Measurements from ENCODE around the gene MT1B. TPM values are rescaled to one million over a fixed set of nuclear protein-coding genes. Genes with fewer than 3 reads are reported as not detected.

The MT1B gene
- total and polyA plus RNA-seq, 2 of the 13 experiments (the other 11 are each of a cell fraction or from before 2014, with no cell fraction given) = 0.89 TPM; not detected in 1

- peak; percentile 87 for TF ChIP-seq ZNF687 (CRISPR knock-in tag; IDR thresholded peaks at IDR 0.05)
- TF ChIP-seq NCOA1 (CRISPR knock-in tag; IDR thresholded peaks at IDR 0.05) = no peak
- TF ChIP-seq POGZ (CRISPR knock-in tag; IDR thresholded peaks at IDR 0.05) = no peak
- no peak for TF ChIP-seq HBP1 (CRISPR knock-in tag; IDR thresholded peaks at IDR 0.05; ENCODE audit: low read depth)
- TF ChIP-seq THAP7 (CRISPR knock-in tag; IDR thresholded peaks at IDR 0.05) = no peak
- peak; percentile 61; the same call in 1 of the 2 replicates for TF ChIP-seq ZNF605 (CRISPR knock-in tag; IDR thresholded peaks at IDR 0.05)
- peak; percentile 80 for TF ChIP-seq ZFX (CRISPR knock-in tag; IDR thresholded peaks at IDR 0.05; ENCODE audit: low read depth)
- TF ChIP-seq ZNF800 (CRISPR knock-in tag; IDR thresholded peaks at IDR 0.05) = peak; percentile 98
- peak; percentile 34; the same call in 1 of the 2 replicates for TF ChIP-seq ZNF430 (CRISPR knock-in tag; IDR thresholded peaks at IDR 0.05)
- no peak for TF ChIP-seq REST (IDR thresholded peaks at IDR 0.05; ENCODE audit: borderline replicate concordance in 1 of 2, low read depth in 1 of 2, low read length in 2 of 2)
- no peak for TF ChIP-seq TIGD3 (CRISPR knock-in tag; IDR thresholded peaks at IDR 0.05; ENCODE audit: borderline replicate concordance)
- TF ChIP-seq RARA (CRISPR knock-in tag; IDR thresholded peaks at IDR 0.05) = 0 out of 2 replicates have a peak, but pooled peaks have one; percentile 5
Measured at GRCh38 chr16:56625140-56625942, 26.3 kb upstream of the MT1B start, which contains the start of gene MT1E (continued).
